GM12878 (cell line): Measurements from ENCODE around the gene ARHGEF3. TPM values are rescaled to one million over a fixed set of nuclear protein-coding genes. Genes with fewer than 3 reads are reported as not detected.
A peak's percentile ranks its signal among the peaks of the same experiment; 100 is the strongest.

ENCODE experiments used
- ATAC-seq: fragments of 200-7000 bp; cut with Tn5 transposase; 3 replicates; pipeline ENCODE4 v1.9.1; 2020; ENCODE audit warnings: mild to moderate bottlenecking, moderate library complexity
- BruUV-seq: library from RNA; stranded (reverse); fragments of 400-500 nt; replicated peaks from 2 replicates; lab custom pipeline; 2021; lab: Mats Ljungman, UMichigan
- CTCF ChIA-PET: fragments of 300-600 bp; sonication (Branson Sonifier 250); formaldehyde crosslinking; extraction: SDS; loops from one replicate; lab custom pipeline; 2021; ENCODE audit warnings: inconsistent platforms; lab: Yijun Ruan, JAX
- POLR2A ChIA-PET: fragments of 350-600 bp; formaldehyde crosslinking; extraction: SDS; loops from one replicate; lab custom pipeline; 2021; ENCODE audit warnings: inconsistent platforms; lab: Charles Lee
- RAD21 ChIA-PET: fragments of 300-600 bp; sonication (Branson Sonifier 250); formaldehyde crosslinking; loops from one replicate; lab custom pipeline; 2023; ENCODE audit warnings: antibody characterized with exemption; ENCODE audit not compliant: unreplicated experiment; lab: Charles Lee
- SMC1A ChIA-PET: fragments of 300-600 bp; sonication (Branson Sonifier 250); formaldehyde crosslinking; loops from one replicate; lab custom pipeline; 2023; ENCODE audit not compliant: unreplicated experiment, uncharacterized antibody; lab: Charles Lee
- DNase-seq: peaks from one replicate; pipeline ENCODE4 v3.0.0-alpha.2; 2011; ENCODE audit warnings: low read depth, low spot score
- FAIRE-seq: peaks from 3 replicates; lab custom pipeline; 2011; peaks lifted over from hg19 to GRCh38; lab: Jason Lieb, UNC
- H2AFZ ChIP-seq: 2 replicates; pipeline ENCODE4 v1.6.0; 2011; ENCODE audit warnings: low read depth, low read length, control low read depth; ENCODE audit not compliant: control insufficient read depth
- H3K27ac ChIP-seq: 2 replicates; pipeline ENCODE4 v1.5.1; 2011; ENCODE audit warnings: control low read depth; ENCODE audit not compliant: control insufficient read depth, insufficient read depth
- H3K27me3 ChIP-seq, 2 experiments: replicated peaks in 1 of 2; 2 replicates each; pipeline versions ENCODE4 v1.6.0 to v1.6.1; 2011; ENCODE audit warnings: low read length in 1 of 2; ENCODE audit not compliant: control insufficient read depth in 2 of 2, insufficient read depth in 2 of 2
- H3K36me3 ChIP-seq, 2 experiments: 2 replicates each; pipeline ENCODE4 v1.5.1; 2011; ENCODE audit warnings: low read length in 1 of 2; ENCODE audit not compliant: control insufficient read depth in 2 of 2, insufficient read depth in 2 of 2
- H3K4me1 ChIP-seq: 2 replicates; pipeline ENCODE4 v1.6.1; 2011; ENCODE audit warnings: mild to moderate bottlenecking, low read length, moderate library complexity, mixed read lengths; ENCODE audit not compliant: control insufficient read depth, insufficient read depth
- H3K4me2 ChIP-seq: 2 replicates; pipeline ENCODE4 v1.6.0; 2011; ENCODE audit warnings: control low read depth; ENCODE audit not compliant: control insufficient read depth, insufficient read depth
- H3K4me3 ChIP-seq: fragments of 200-600 bp; sonication (generic); 2 replicates; pipeline ENCODE4 v1.5.1; 2016
- H3K79me2 ChIP-seq: 2 replicates; pipeline ENCODE4 v1.6.0; 2011; ENCODE audit warnings: low read length; ENCODE audit not compliant: control insufficient read depth, insufficient read depth
- H3K9ac ChIP-seq: 2 replicates; pipeline ENCODE4 v1.8.0; 2011; ENCODE audit warnings: low read length, control low read depth, mixed read lengths; ENCODE audit not compliant: control insufficient read depth, insufficient read depth
- H3K9me3 ChIP-seq: replicated peaks from 3 replicates; pipeline ENCODE4 v1.5.1; 2011; ENCODE audit warnings: mild to moderate bottlenecking, low read length; ENCODE audit not compliant: control insufficient read depth, insufficient read depth
- H4K20me1 ChIP-seq: 2 replicates; pipeline ENCODE4 v1.6.0; 2011; ENCODE audit not compliant: control insufficient read depth, insufficient read depth
- DPF2 ChIP-seq: fragments of 450-650 bp; IDR thresholded peaks from 2 replicates; pipeline ENCODE4 v1.6.1; 2017; ENCODE audit warnings: mild to moderate bottlenecking
- KAT2A ChIP-seq: conservative IDR thresholded peaks from 2 replicates; pipeline ENCODE4 v1.6.1; 2011; ENCODE audit warnings: low read depth, low read length; ENCODE audit not compliant: control insufficient read depth
- POLR2A ChIP-seq: IDR thresholded peaks from 2 replicates; pipeline ENCODE4 v1.6.1; 2011; ENCODE audit warnings: low read depth, mild to moderate bottlenecking, low read length
- SP1 ChIP-seq: IDR thresholded peaks from one replicate; pipeline ENCODE4 v1.6.1; 2011; ENCODE audit warnings: low read depth, low read length
- WGBS: methylation state at CpG from one replicate; pipeline ENCODE4 v1.1.6; 2016; ENCODE audit warnings: low lambda C conversion rate; ENCODE audit not compliant: insufficient replicate concordance, insufficient coverage; ENCODE audit errors: missing lambda C conversion rate; 5-methylcytosine and 5-hydroxymethylcytosine counted together
- in situ Hi-C: fragments of 300-500 bp; cut with MboI; formaldehyde crosslinking; loops from 9 replicates; pipeline ENCODE4 v1.14.3; 2018; ENCODE audit warnings: mixed read lengths
- intact Hi-C: fragments of 100-400 bp; cut with micrococcal nuclease; formaldehyde crosslinking; loops from one replicate; pipeline ENCODE4 v1.14.2; 2022; ENCODE audit not compliant: unreplicated experiment
- polyA plus RNA-seq, 11 experiments: library from polyadenylated mRNA; depleted of rRNA in 4 of 11; unstranded in 6 of 11; stranded (reverse) in 5 of 11; fragments of >200 nt; fragmentation: Nextera tagmentation in 4 of 11; fragmentation: Illumina TruSeq in 1 of 11; extraction: Ambion mirVana in 4 of 11; extraction: Trizol in 1 of 11; gene quantifications; 1 replicate in 1 of 11; 2 replicates in 10 of 11; pipeline versions ENCODE4 v1.2.1 to v1.2.3, GENCODE V29; 2011 to 2016; ENCODE audit warnings: inconsistent platforms in 2 of 11, missing spikeins in 2 of 11, low read depth in 1 of 11
- total RNA-seq, 4 experiments: library from RNA; depleted of rRNA in 3 of 4; stranded (reverse); fragments of >200 nt in 3 of 4; fragmentation: Illumina TruSeq in 1 of 4; extraction: Trizol in 1 of 4; gene quantifications; 2 replicates each; pipeline versions ENCODE4 v1.2.1 to v1.2.3, GENCODE V29; 2013 to 2021
- TF ChIP-seq, protein P1 (sequence below): fragments of 450-650 bp; IDR thresholded peaks from 2 replicates; pipeline ENCODE4 v1.6.1; 2018; ENCODE audit warnings: mild to moderate bottlenecking, low read depth, moderate library complexity; ENCODE audit not compliant: partially characterized antibody
- TF ChIP-seq, protein P2 (sequence below), 3 experiments: IDR thresholded peaks in 2 of 3; conservative IDR thresholded peaks in 1 of 3; 2 replicates each; pipeline ENCODE4 v1.5.1; 2011; ENCODE audit warnings: low read depth in 3 of 3, low read length in 3 of 3, mild to moderate bottlenecking in 3 of 3, control low read depth in 2 of 3, moderate library complexity in 2 of 3, inconsistent platforms in 1 of 3, mixed read lengths in 1 of 3; ENCODE audit not compliant: control insufficient read depth in 2 of 3, insufficient read depth in 1 of 3; ENCODE audit errors: extremely low read depth in 1 of 3
- TF ChIP-seq, protein P3 (sequence below): fragments of 450-650 bp; IDR thresholded peaks from 2 replicates; pipeline ENCODE4 v1.6.1; 2017; ENCODE audit warnings: low read depth, mild to moderate bottlenecking, moderate library complexity
- TF ChIP-seq, protein P4 (sequence below): fragments of 450-650 bp; formaldehyde crosslinking; IDR thresholded peaks from 2 replicates; pipeline ENCODE4 v1.4.0; 2020; ENCODE audit warnings: mild to moderate bottlenecking, moderate library complexity
- TF ChIP-seq, protein P5 (sequence below): fragments of 150-350 bp; IDR thresholded peaks from 2 replicates; pipeline ENCODE4 v1.6.1; 2014; ENCODE audit warnings: mild to moderate bottlenecking, low read depth, low read length

The ARHGEF3 gene
- total and polyA plus RNA-seq, 10 of the 15 experiments (the other 5 are each of a cell fraction or from before 2014, with no cell fraction given): 21.8 to 78.7 (median 56.2) TPM

DNA sequence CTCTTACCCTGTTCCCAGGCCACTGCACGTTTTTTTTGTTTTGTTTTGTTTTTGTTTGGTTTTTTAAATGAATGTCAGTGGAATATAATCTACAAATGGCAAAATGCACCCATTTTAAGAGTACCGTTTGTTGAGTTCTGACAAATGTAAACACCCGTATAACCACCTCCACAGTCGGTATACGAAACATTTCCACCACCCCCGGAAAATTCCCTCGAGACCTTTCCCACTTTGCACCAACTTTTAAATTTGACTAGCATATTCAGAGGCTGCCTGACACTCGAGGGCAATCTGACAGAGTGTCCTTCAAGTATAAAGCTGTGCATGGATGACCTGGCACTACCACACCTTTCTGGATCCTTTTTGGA lies 613 bp upstream of the ARHGEF3 start:
- Histone ChIP-seq H3K27me3 (no peaks in the 10 kb centered on the region), H3K4me2 (peak overlapping the region; percentile 56), H4K20me1 (no peaks in the 10 kb centered on the region), H3K79me2 (peaks cover 37% of the 10 kb centered on the region), H3K9me3 (no peaks in the 10 kb centered on the region), H3K9ac (no peak overlapping the region), H3K27ac (no peak overlapping the region), H3K4me3 (peak overlapping the region; percentile 71; the same call in 1 of the 2 replicates), H3K36me3 (no peaks in the 10 kb centered on the region), H2AFZ (peak overlapping the region; percentile 85), H3K4me1 (peaks cover 6% of the 10 kb centered on the region)
- in situ Hi-C loops: no loop called here
- BruUV-seq: no TSS peak
- ATAC-seq: no peak
- FAIRE-seq: no peak
- ChIA-PET RAD21 (interaction anchor here (1.1 to 14.1 kb wide), 15 partner anchors 10 to 187 kb away, joined by 3 to 388 read pairs (median 86); partner anchors contain the start of gene TASOR), SMC1A (interaction anchor here (0.7 to 11.9 kb wide), 15 partner anchors 10 to 245 kb away, joined by 3 to 411 read pairs (median 18); partner anchors contain the start of gene CCDC66), CTCF (interaction anchor here (0.7 to 10.8 kb wide), 30 partner anchors 10 to 258 kb away, joined by 3 to 429 read pairs (median 6); partner anchors contain the start of gene SPATA12), POLR2A (interaction anchor here (0.7 to 7.0 kb wide), 5 partner anchors 17 to 107 kb away, joined by 3 to 86 read pairs (median 43); no protein-coding TSS in a partner anchor)
- intact Hi-C loops: loop anchor here (1.0 to 10.0 kb wide), 3 partner anchors 115 to 272 kb away; no protein-coding TSS in a partner anchor
- 2% methylated on average over 8 of the region's 8 CpGs for WGBS
- no peak for DNase-seq
- TF ChIP-seq, protein P1, sequence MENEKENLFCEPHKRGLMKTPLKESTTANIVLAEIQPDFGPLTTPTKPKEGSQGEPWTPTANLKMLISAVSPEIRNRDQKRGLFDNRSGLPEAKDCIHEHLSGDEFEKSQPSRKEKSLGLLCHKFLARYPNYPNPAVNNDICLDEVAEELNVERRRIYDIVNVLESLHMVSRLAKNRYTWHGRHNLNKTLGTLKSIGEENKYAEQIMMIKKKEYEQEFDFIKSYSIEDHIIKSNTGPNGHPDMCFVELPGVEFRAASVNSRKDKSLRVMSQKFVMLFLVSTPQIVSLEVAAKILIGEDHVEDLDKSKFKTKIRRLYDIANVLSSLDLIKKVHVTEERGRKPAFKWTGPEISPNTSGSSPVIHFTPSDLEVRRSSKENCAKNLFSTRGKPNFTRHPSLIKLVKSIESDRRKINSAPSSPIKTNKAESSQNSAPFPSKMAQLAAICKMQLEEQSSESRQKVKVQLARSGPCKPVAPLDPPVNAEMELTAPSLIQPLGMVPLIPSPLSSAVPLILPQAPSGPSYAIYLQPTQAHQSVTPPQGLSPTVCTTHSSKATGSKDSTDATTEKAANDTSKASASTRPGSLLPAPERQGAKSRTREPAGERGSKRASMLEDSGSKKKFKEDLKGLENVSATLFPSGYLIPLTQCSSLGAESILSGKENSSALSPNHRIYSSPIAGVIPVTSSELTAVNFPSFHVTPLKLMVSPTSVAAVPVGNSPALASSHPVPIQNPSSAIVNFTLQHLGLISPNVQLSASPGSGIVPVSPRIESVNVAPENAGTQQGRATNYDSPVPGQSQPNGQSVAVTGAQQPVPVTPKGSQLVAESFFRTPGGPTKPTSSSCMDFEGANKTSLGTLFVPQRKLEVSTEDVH: no peak
- TF ChIP-seq, protein P2, sequence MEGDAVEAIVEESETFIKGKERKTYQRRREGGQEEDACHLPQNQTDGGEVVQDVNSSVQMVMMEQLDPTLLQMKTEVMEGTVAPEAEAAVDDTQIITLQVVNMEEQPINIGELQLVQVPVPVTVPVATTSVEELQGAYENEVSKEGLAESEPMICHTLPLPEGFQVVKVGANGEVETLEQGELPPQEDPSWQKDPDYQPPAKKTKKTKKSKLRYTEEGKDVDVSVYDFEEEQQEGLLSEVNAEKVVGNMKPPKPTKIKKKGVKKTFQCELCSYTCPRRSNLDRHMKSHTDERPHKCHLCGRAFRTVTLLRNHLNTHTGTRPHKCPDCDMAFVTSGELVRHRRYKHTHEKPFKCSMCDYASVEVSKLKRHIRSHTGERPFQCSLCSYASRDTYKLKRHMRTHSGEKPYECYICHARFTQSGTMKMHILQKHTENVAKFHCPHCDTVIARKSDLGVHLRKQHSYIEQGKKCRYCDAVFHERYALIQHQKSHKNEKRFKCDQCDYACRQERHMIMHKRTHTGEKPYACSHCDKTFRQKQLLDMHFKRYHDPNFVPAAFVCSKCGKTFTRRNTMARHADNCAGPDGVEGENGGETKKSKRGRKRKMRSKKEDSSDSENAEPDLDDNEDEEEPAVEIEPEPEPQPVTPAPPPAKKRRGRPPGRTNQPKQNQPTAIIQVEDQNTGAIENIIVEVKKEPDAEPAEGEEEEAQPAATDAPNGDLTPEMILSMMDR (IDR thresholded peaks at IDR 0.05 in 2 of 3, conservative IDR thresholded peaks at IDR 0.05 in 1 of 3; ENCODE audit: control insufficient read depth in 2 of 3, extremely low read depth in 1 of 3, insufficient read depth in 1 of 3, low read depth in 3 of 3, low read length in 3 of 3): no peak
- TF ChIP-seq, protein P3, sequence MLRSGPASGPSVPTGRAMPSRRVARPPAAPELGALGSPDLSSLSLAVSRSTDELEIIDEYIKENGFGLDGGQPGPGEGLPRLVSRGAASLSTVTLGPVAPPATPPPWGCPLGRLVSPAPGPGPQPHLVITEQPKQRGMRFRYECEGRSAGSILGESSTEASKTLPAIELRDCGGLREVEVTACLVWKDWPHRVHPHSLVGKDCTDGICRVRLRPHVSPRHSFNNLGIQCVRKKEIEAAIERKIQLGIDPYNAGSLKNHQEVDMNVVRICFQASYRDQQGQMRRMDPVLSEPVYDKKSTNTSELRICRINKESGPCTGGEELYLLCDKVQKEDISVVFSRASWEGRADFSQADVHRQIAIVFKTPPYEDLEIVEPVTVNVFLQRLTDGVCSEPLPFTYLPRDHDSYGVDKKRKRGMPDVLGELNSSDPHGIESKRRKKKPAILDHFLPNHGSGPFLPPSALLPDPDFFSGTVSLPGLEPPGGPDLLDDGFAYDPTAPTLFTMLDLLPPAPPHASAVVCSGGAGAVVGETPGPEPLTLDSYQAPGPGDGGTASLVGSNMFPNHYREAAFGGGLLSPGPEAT: no peak
- TF ChIP-seq POLR2A (no peak), SP1 (no peak), DPF2 (no peak), KAT2A (no peak)
- TF ChIP-seq, protein P4, sequence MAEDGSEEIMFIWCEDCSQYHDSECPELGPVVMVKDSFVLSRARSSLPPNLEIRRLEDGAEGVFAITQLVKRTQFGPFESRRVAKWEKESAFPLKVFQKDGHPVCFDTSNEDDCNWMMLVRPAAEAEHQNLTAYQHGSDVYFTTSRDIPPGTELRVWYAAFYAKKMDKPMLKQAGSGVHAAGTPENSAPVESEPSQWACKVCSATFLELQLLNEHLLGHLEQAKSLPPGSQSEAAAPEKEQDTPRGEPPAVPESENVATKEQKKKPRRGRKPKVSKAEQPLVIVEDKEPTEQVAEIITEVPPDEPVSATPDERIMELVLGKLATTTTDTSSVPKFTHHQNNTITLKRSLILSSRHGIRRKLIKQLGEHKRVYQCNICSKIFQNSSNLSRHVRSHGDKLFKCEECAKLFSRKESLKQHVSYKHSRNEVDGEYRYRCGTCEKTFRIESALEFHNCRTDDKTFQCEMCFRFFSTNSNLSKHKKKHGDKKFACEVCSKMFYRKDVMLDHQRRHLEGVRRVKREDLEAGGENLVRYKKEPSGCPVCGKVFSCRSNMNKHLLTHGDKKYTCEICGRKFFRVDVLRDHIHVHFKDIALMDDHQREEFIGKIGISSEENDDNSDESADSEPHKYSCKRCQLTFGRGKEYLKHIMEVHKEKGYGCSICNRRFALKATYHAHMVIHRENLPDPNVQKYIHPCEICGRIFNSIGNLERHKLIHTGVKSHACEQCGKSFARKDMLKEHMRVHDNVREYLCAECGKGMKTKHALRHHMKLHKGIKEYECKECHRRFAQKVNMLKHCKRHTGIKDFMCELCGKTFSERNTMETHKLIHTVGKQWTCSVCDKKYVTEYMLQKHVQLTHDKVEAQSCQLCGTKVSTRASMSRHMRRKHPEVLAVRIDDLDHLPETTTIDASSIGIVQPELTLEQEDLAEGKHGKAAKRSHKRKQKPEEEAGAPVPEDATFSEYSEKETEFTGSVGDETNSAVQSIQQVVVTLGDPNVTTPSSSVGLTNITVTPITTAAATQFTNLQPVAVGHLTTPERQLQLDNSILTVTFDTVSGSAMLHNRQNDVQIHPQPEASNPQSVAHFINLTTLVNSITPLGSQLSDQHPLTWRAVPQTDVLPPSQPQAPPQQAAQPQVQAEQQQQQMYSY: no peak
- TF ChIP-seq, protein P5, sequence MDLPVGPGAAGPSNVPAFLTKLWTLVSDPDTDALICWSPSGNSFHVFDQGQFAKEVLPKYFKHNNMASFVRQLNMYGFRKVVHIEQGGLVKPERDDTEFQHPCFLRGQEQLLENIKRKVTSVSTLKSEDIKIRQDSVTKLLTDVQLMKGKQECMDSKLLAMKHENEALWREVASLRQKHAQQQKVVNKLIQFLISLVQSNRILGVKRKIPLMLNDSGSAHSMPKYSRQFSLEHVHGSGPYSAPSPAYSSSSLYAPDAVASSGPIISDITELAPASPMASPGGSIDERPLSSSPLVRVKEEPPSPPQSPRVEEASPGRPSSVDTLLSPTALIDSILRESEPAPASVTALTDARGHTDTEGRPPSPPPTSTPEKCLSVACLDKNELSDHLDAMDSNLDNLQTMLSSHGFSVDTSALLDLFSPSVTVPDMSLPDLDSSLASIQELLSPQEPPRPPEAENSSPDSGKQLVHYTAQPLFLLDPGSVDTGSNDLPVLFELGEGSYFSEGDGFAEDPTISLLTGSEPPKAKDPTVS: no peak
